Measurements from ENCODE around the gene KRT39. TPM values are rescaled to one million over a fixed set of nuclear protein-coding genes. Genes with fewer than 3 reads are reported as not detected.
"Not testable (repeated sequence)": the region's sequence is repeated elsewhere in the genome, so short reads cannot be mapped to it uniquely, and the experiment has no call there.

The KRT39 gene
- total RNA-seq, 1 experiment from 2014 or later, result not detected

GRCh38 chr17:40940266-40940665 lies 26.5 kb downstream of the KRT39 start:
- no peak for DNase-seq (ENCODE audit: low read depth)

GRCh38 chr17:40938981-40939380 lies 27.8 kb downstream of the KRT39 start:
- DNase-seq (ENCODE audit: low read depth), result no peak

- no peak for DNase-seq (ENCODE audit: low read depth)
Observed at GRCh38 chr17:40937384-40937819, 29.3 kb downstream of the KRT39 start, which contains the start of gene KRT23. KRT23 (minus strand) TSS chr17:40937646; CDS start chr17:40936603, 1,043 bp downstream.

DNA sequence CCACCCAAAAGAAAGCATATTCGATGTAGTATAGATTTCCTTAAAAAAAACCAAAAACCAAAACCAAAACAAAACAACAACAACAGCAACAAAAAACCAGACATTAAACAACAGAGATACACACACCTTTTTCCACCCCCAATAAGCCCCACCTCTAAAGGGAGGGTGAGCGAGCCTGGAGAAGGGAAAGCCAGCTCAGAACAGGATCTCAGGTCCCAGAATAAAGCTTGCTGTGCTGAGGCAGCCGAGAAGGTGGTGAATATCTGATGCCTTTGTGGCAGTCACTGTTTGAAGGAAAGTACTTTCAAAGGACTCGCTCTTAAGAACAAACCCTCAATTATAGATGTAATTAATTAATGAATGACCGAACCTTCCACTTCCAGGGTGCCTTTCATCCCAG lies 29.8 kb downstream of the KRT39 start:
- no peak for DNase-seq (ENCODE audit: low read depth)

- DNase-seq (ENCODE audit: low read depth), result no peak
Observed at GRCh38 chr17:40936437-40936971, 30.2 kb downstream of the KRT39 start.

- DNase-seq (ENCODE audit: low read depth), result no peak
Observed at GRCh38 chr17:40935624-40936023, 31.1 kb downstream of the KRT39 start.

DNA sequence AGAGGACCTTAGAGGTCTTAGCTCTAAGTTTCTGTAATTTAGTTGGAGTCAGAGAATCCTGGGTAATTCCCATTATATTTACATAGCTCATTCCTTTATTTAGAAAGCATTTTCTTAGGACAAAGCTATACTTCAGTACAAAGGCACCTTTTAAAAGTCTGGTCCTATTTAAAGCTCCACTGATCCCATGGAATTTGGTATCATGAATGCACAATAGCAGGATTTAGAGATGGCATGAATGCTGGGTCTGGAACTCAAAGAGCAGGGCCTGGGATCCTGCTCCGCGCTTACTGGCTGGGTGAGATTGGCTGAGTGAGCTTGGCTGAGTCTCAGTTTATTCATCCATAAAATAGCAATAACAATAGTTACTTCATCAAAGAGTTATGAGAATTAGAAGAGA lies 34.1 kb downstream of the KRT39 start:
- DNase-seq (ENCODE audit: low read depth), result no peak

- DNase-seq (ENCODE audit: low read depth), result no peak
Observed at GRCh38 chr17:40931311-40931710, 35.4 kb downstream of the KRT39 start.

DNA sequence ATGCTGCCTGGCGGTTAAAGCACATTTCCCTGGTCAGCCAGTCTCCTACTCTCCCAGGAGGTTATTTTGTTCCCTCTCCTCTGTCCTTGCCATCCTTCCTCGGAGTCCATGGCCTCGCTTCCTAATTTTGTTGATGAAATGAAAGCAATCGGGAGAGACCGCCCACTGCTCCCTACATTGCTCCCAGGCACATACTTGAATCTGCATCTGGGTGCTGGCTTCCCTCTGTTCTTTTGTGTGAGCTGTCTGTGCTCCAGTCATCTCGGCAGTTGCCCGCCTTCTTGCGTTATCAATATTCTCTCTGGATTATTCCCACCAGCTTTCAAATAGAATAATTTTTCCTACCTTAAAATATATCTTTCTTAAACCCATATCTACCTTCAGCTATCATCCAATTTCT lies 40.4 kb downstream of the KRT39 start:
- no peak for DNase-seq (ENCODE audit: low read depth)

DNA sequence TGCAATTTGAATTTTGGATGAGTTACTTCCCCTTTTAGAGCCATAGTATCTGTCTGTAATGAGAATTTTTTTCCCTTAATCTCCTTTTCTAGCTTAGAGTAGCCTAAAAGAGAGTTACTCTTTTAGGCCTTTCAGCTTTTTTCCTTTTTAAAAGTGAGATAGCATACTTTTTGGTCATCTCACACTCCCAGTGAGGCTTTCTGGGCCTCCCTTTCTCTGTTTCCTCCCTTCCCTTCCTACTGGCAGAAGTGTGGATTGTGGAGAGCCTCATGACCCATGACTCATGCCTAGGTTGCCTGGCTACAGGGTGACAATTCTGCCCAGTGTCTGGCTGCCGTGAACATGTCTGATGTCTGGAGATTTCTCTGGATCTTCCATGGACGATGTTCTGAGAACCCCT lies 44.5 kb downstream of the KRT39 start:
- peak; percentile 91 for DNase-seq (ENCODE audit: low read depth)

DNA sequence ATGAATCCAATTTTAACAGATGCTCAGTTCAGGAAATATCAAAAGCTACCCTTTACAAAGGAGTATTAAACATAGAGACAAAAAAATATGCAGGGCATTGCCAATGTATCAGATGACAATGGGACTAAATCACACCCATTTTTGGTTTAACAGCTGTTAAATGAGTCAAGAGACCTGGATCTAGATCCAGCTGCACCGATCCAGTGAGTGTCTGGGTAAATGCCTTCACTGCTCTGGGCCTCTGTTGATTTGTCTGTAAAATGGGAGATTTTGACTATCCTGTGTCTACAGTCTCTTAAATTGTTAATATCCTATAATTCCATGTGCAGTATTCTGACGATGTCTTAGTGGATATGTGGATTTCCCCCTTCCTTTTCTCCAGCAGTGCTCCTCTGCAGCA lies 45.7 kb downstream of the KRT39 start:
- DNase-seq (ENCODE audit: low read depth), result no peak

DNA sequence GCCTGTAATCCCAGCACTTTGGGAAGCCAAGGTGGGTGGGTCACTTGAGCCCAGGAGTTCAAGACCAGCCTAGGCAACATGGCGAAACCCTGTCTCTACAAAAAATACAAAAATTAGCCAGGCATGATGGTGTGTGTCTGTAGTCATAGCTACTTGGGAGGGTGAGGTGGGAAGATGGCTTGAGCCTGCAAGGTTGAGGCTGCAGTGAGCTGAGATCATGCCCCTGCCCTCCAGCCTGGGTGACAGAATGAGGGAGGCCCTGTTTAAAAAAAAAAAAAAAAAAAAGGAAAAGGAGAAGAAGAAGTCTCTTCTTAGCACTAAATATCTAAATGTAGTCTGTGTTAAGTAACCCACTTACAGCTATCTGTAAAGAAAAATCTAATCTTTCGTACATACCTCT lies 49.6 kb downstream of the KRT39 start:
- DNase-seq (ENCODE audit: low read depth), result not testable (repeated sequence)

GRCh38 chr17:40916366-40916765 lies 50.4 kb downstream of the KRT39 start:
- DNase-seq (ENCODE audit: low read depth), result peak; percentile 23

- peak; percentile 69 for DNase-seq (ENCODE audit: low read depth)
Observed at GRCh38 chr17:40915721-40916256, 51.0 kb downstream of the KRT39 start.

DNA sequence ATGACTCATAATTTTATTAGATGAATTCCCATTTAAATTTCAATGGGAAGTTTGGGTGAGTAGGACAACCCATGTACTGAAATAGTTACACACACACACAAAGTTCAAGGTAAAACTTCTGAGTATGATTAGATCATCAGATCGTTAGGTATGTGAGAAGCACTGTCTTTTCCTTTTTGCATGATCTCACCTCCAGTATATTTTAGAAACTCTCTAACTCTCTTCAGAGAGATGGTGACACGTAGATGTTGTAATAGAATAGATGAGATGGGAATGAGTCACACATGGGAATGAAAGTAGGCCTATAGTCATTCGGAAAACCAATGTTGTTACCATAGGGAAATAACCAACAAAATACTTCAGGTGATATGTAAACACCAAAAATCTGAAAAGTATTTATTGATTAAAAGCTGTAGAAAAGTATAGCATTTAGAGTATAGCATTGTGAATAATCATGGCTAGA lies 51.5 kb downstream of the KRT39 start:
- peak; percentile 97 for DNase-seq (ENCODE audit: low read depth)

GRCh38 chr17:40914075-40914855 lies 52.5 kb downstream of the KRT39 start:
- DNase-seq (ENCODE audit: low read depth), result no peak

- DNase-seq (ENCODE audit: low read depth), result peak; percentile 36
Observed at GRCh38 chr17:40912486-40913210, 54.1 kb downstream of the KRT39 start.

GRCh38 chr17:40910441-40910841 lies 56.3 kb downstream of the KRT39 start:
- peak; percentile 74 for DNase-seq (ENCODE audit: low read depth)

GRCh38 chr17:40909755-40910154 lies 57.0 kb downstream of the KRT39 start:
- peak; percentile 30 for DNase-seq (ENCODE audit: low read depth)

DNA sequence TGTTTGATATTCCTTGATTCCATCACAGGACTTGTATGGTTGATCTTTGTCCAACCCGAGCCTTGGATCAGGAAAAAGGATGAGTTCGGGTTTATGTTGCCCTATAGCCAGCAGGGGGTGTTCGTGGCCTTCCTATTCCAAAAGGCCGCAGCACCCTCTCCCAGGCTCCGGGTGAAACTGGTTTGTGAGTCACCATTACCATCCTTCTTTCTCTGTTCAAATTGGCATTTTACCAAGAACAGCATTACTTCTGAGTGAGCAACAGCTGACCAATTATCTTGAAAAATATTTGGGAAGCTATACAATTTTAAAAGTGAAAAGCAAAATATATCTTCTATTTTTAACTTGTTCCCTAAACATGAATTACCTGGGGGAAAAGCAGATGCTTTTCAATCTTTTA lies 57.4 kb downstream of the KRT39 start:
- DNase-seq (ENCODE audit: low read depth), result peak; percentile 95
